Adrenal gland (tissue), 12 donors: ENCODE measurements around the gene PDE9A. TPM values are rescaled to one million over a fixed set of nuclear protein-coding genes. Genes with fewer than 3 reads are reported as not detected.

Experiments used
- DNase-seq, 7 donors: peaks; one replicate each; pipeline ENCODE4 v3.0.0-alpha.2; 2019 to 2020
- H3K27ac ChIP-seq, 5 donors: fragments of 200-600 bp; sonication (generic) in 4 of 5; 1 replicate in 3 of 5; 2 replicates in 2 of 5; pipeline versions ENCODE4 v1.5.1 to v1.8.0; 2016 to 2020; ENCODE audit warnings: mild to moderate bottlenecking in 1 of 5
- H3K27me3 ChIP-seq: fragments of 200-600 bp; 2 replicates; pipeline ENCODE4 v1.8.0; 2021
- H3K36me3 ChIP-seq, 2 donors: fragments of 200-600 bp; replicated peaks in 1 of 2; 1 replicate in 1 of 2; 2 replicates in 1 of 2; pipeline versions ENCODE4 v1.5.1 to v1.8.0; 2018 to 2022
- H3K4me1 ChIP-seq, 2 donors: fragments of 200-600 bp; replicated peaks in 1 of 2; 1 replicate in 1 of 2; 2 replicates in 1 of 2; pipeline versions ENCODE4 v1.5.1 to v1.8.0; 2018 to 2021
- H3K4me3 ChIP-seq, 4 donors: fragments of 200-600 bp; sonication (generic) in 3 of 4; one replicate each; pipeline ENCODE4 v1.5.1; 2016 to 2018
- H3K9me3 ChIP-seq, 3 donors: fragments of 200-600 bp; sonication (generic) in 1 of 3; replicated peaks in 1 of 3; 1 replicate in 2 of 3; 2 replicates in 1 of 3; pipeline versions ENCODE4 v1.5.1 to v1.8.0; 2016 to 2021
- POLR2A ChIP-seq, 2 donors: fragments of 450-650 bp; IDR thresholded peaks; one replicate each; pipeline ENCODE4 v1.6.1; 2017; ENCODE audit warnings: antibody characterized with exemption in 2 of 2, mild to moderate bottlenecking in 2 of 2, moderate library complexity in 1 of 2
- WGBS, 4 donors: extraction: QIAGEN DNeasy Blood & Tissue Kit in 2 of 4; methylation state at CpG; one replicate each; pipeline versions ENCODE4 v1.1.5 to v1.1.7; 2013 to 2017; 5-methylcytosine and 5-hydroxymethylcytosine counted together
- intact Hi-C, 2 donors: fragments of 100-400 bp; cut with DNase I; formaldehyde crosslinking; loops; one replicate each; pipeline versions ENCODE4 v1.14.1 to v1.15.0; 2022 to 2023
- polyA plus RNA-seq, 3 donors: library from polyadenylated mRNA; stranded (reverse); fragments of 200-250 nt in 2 of 3; fragments of 350-450 nt in 1 of 3; fragmentation: Illumina TruSeq in 1 of 3; extraction: RNeasy Lipid Tissue Mini Kit (QIAGEN cat#74804) in 1 of 3; gene quantifications; one replicate each; pipeline ENCODE4 v1.2.3, GENCODE V29; 2013 to 2014
- total RNA-seq, 9 donors: library from RNA; depleted of rRNA in 4 of 9; stranded (reverse); fragments of >200 nt in 4 of 9; fragments of 120-200 nt in 1 of 9; fragmentation: NEBNext Ultra II Directional in 1 of 9; extraction: Animal tissue kit (Norgen Biotek cat#: 25700) in 1 of 9; gene quantifications; one replicate each; pipeline versions ENCODE4 v1.1.0 to v1.2.4, GENCODE V29; 2013 to 2023
- TF ChIP-seq, protein P1 (sequence below), 6 experiments: fragments of 450-650 bp in 4 of 6; fragments of 200-600 bp in 2 of 6; sonication (generic) in 1 of 6; IDR thresholded peaks; 1 replicate in 5 of 6; 2 replicates in 1 of 6; pipeline versions ENCODE4 v1.5.1 to v1.8.0; 2016 to 2021; ENCODE audit warnings: antibody characterized with exemption in 6 of 6, mild to moderate bottlenecking in 2 of 6, moderate library complexity in 1 of 6
- donor health status: healthy with polysubstance abuse.
- donor health status: Bipolar disorder and iron deficiency.
- donor health status: DM: yes; HTN: yes; CAD: no.
- donor health status: DM: no; HTN: no; CAD: no.
- donor health status: DM: no; HTN: no; CAD: no.
- donor health status: DM: yes; HTN: yes; CAD: no.

The PDE9A gene
- total and polyA plus RNA-seq, 12 donors = 4.6 to 58.1 (median 19.5) TPM

DNA sequence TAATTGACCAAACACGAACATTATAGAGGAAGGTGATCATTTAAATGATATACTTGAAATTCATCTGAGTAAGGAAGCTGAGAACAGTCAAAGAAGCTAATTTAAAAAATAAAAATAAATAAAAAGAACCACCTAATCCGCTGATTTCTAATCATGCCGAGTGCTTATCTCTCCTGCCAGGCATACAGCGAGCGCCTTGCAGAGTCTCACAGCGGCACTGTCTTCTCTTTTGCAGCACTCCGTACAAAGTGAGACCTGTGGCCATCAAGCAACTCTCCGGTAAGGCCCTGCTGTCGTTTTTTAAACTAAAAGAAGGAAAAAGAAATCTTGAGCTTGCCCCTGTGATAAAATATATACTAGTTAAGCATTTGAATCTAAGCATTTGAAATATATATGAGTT, 45.3 kb downstream of the PDE9A start:
- TF ChIP-seq POLR2A (IDR thresholded peaks at IDR 0.05) = no peak
- TF ChIP-seq, protein P1, sequence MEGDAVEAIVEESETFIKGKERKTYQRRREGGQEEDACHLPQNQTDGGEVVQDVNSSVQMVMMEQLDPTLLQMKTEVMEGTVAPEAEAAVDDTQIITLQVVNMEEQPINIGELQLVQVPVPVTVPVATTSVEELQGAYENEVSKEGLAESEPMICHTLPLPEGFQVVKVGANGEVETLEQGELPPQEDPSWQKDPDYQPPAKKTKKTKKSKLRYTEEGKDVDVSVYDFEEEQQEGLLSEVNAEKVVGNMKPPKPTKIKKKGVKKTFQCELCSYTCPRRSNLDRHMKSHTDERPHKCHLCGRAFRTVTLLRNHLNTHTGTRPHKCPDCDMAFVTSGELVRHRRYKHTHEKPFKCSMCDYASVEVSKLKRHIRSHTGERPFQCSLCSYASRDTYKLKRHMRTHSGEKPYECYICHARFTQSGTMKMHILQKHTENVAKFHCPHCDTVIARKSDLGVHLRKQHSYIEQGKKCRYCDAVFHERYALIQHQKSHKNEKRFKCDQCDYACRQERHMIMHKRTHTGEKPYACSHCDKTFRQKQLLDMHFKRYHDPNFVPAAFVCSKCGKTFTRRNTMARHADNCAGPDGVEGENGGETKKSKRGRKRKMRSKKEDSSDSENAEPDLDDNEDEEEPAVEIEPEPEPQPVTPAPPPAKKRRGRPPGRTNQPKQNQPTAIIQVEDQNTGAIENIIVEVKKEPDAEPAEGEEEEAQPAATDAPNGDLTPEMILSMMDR (IDR thresholded peaks at IDR 0.05) = no peak
- Histone ChIP-seq H3K4me3 (no peak overlapping the region), H3K27ac (no peak overlapping the region), H3K4me1 (peaks cover 0 to 9% of the 10 kb centered on the region in 2 donors), H3K27me3 (no peaks in the 10 kb centered on the region), H3K36me3 (no peaks in the 10 kb centered on the region), H3K9me3 (no peaks in the 10 kb centered on the region)
- no peak for DNase-seq
- WGBS, 4 donors = 87 to 93% (median 89%) methylated on average over 9 of the region's 9 CpGs
- intact Hi-C loops = no loop called here

DNA sequence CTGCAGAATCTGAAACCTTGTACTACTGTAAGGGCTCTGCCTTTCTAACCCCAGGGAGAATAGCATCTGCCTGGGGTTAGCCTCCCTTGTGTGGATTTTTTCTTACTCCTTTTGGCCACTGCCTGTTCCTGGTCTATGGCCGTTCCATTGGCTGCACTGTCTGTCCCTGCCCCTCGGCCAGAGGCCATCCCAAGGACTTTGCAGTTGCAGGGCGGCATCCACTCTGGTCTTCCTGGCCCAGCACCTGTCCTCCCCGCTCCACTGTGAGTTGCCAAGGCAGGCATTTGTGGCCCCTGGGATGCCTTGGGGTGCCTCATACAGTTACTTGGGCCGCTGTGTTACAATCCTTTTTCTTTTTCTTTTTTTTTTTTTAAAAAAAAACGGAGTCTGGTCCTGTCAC, 45.8 kb downstream of the PDE9A start:
- no peaks in the 10 kb centered on the region for H3K9me3 ChIP-seq
- intact Hi-C loops = no loop called here
- H3K27me3 ChIP-seq = no peaks in the 10 kb centered on the region
- 78 to 96% (median 88%) methylated on average over 6 of the region's 6 CpGs for WGBS, 4 donors
- no peaks in the 10 kb centered on the region for H3K36me3 ChIP-seq
- no peak for TF ChIP-seq POLR2A (IDR thresholded peaks at IDR 0.05)
- TF ChIP-seq, protein P1 (IDR thresholded peaks at IDR 0.05) = no peak
- peaks cover 1 to 9% of the 10 kb centered on the region in 2 donors for H3K4me1 ChIP-seq
- no peak overlapping the region for H3K4me3 ChIP-seq
- no peak for DNase-seq
- H3K27ac ChIP-seq = no peak overlapping the region

DNA sequence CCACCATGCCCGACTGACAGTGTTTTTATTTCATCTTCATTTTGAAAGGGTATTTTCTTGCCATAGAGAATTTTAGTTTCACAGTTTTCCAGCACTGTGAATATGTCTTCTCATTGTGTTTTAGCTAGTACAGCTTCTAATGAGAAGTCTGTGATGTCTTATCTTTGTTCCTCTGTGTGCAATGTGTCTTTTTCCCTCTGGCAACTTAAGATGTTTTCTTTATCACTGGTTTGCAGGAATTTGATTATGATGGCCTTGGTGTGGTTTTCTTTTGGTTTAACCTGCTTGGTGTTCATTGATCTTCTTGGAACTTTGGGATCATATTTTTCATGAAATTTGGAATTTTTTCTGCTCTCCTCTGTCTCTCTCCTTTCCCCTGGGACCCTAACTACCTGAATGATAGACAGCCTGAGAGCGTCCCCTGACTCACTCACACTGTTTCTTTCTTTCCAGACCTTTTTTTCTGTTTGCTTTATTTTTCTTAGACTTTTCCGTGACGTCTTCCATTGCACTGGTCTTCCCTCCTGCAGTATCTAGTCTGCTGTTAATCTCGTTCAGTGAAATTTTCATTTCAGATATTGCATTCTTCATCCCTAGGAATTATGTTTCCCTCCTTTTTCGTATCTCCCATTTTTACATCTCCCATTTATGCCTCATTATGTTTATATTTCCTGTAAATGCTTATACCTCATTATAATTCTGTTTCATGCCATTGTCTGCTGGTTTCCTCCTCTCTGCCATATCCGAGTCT, 48.5 kb downstream of the PDE9A start:
- intact Hi-C loops = no loop called here
- Histone ChIP-seq H3K36me3 (no peaks in the 10 kb centered on the region), H3K4me3 (no peak overlapping the region), H3K27me3 (no peaks in the 10 kb centered on the region), H3K4me1 (peaks cover 5 to 12% of the 10 kb centered on the region in 2 donors), H3K9me3 (no peaks in the 10 kb centered on the region), H3K27ac (no peak overlapping the region)
- DNase-seq = no peak
- TF ChIP-seq, protein P1 (IDR thresholded peaks at IDR 0.05) = no peak
- no peak for TF ChIP-seq POLR2A (IDR thresholded peaks at IDR 0.05)
- whole genome bisulfite sequencing, 4 donors = 94 to 95% (median 95%) methylated on average over 7 of the region's 7 CpGs

DNA sequence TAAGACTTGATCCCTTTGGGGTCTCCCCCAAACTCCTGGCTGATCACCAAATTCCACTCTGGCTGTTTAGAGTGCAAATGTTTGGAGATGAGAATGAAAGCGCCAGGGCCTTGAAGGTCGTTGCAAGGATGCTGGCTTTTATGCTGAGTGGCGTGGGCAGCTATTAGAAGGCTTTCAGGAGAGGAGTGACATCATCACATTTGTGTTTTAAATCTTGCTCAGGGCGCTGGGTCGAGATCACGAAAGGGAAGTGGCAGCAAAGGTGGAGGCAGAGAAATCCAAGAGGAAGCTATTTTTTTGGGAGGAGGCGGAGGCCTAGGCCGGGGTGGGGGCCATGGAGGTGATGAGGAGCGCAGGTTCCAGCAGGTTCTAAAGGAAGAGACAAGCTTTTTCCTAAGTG, 49.3 kb downstream of the PDE9A start:
- H3K4me3 ChIP-seq = no peak overlapping the region
- intact Hi-C loops = no loop called here
- H3K27me3 ChIP-seq = no peaks in the 10 kb centered on the region
- H3K4me1 ChIP-seq = peaks cover 5 to 12% of the 10 kb centered on the region in 2 donors
- WGBS, 4 donors = 90 to 97% (median 95%) methylated on average over 9 of the region's 9 CpGs
- no peak overlapping the region for H3K27ac ChIP-seq
- no peak for DNase-seq
- TF ChIP-seq, protein P1 (IDR thresholded peaks at IDR 0.05) = no peak
- TF ChIP-seq POLR2A (IDR thresholded peaks at IDR 0.05) = no peak
- no peaks in the 10 kb centered on the region for H3K36me3 ChIP-seq
- H3K9me3 ChIP-seq = no peaks in the 10 kb centered on the region
